ENCODE measurements around the gene KCTD16.

DNA sequence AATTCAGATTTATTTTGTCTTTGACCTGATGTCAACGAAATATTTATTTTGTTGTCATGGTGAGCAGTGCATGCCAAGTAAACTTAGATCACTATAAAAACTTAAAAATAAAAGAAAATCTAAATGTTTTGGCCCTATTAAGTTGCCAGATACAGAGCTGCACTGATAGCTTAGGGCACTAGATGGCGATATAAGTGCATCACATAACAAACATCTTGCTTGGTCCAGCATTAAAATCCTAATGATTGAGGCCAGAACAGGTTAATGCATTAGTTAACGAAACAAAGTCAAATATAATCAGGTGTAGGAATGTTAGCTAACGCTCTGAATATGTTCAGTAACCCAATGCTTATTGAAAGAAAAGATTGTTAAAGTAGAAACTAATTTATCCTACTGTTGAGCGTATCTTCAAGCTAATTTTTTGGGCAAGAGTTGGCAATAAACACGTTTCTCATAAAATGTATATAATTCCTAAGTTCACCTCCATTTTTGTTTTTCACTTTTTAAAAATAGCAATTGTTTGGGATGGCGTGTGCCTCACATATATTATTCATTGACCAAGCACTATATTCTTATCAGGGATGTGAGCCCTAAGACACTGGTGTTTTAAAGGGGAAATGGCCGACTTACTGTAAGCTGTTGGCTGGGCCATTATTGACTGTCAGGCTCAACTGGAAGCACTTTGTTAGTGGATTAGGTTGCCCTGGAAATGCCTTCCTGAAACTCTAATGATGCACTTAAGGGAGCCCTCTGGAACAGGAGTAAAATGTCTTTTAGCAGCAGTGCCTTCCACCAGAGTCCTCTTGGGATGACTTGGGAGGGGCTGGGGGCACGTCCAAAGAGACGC is 33.3 kb downstream of the KCTD16 start:
- TF ChIP-seq CTCF (IDR thresholded peaks at IDR 0.05) (peak; percentile 48 to 93 (median 86)), POLR2A (IDR thresholded peaks at IDR 0.05) (no peak)

Measured in Peyer's patch (tissue), 4 donors.